HL-60 (cell line): Measurements from ENCODE around the gene ZMIZ1.

Source experiments
- DNase-seq, 2 experiments: peaks; one replicate each; pipeline ENCODE4 v3.0.0-alpha.2; 2010 to 2020; ENCODE audit warnings: low read depth in 1 of 2, low spot score in 1 of 2
- H3K27ac ChIP-seq: fragments of 250-450 bp; sonication (Bioruptor Pico); replicated peaks from 2 replicates; pipeline ENCODE4 v1.5.1; 2020; ENCODE audit warnings: mild to moderate bottlenecking, moderate library complexity
- H3K27me3 ChIP-seq: fragments of 250-450 bp; sonication (Bioruptor Pico); 2 replicates; pipeline ENCODE4 v1.5.1; 2021; ENCODE audit warnings: mild to moderate bottlenecking, moderate library complexity; ENCODE audit not compliant: insufficient read depth, poor library complexity, severe bottlenecking
- H3K4me3 ChIP-seq: replicated peaks from 2 replicates; pipeline ENCODE4 v1.5.1; 2011; ENCODE audit warnings: mild to moderate bottlenecking, control low read depth, low read length; ENCODE audit not compliant: insufficient read depth
- CTCF ChIP-seq: IDR thresholded peaks from one replicate; pipeline ENCODE4 v1.5.1; 2011; ENCODE audit warnings: low read length, control low read depth, inconsistent platforms; ENCODE audit not compliant: insufficient read depth
- GABPA ChIP-seq: IDR thresholded peaks from 2 replicates; pipeline ENCODE4 v1.6.1; 2012; ENCODE audit warnings: low read depth
- POLR2AphosphoS5 ChIP-seq: IDR thresholded peaks from 2 replicates; pipeline ENCODE4 v1.6.1; 2012; ENCODE audit warnings: low read depth
- REST ChIP-seq: IDR thresholded peaks from 2 replicates; pipeline ENCODE4 v1.6.1; 2012; ENCODE audit warnings: low read depth; ENCODE audit not compliant: insufficient replicate concordance
- SPI1 ChIP-seq: IDR thresholded peaks from 2 replicates; pipeline ENCODE4 v1.6.1; 2012; ENCODE audit warnings: low read depth, mild to moderate bottlenecking, borderline replicate concordance

The ZMIZ1 gene

GRCh38 chr10:79267499-79267898, 198.7 kb downstream of the ZMIZ1 start:
- no peak for DNase-seq
- Histone ChIP-seq H3K4me3 (no peak overlapping the region), H3K27ac (peak overlapping the region; percentile 85), H3K27me3 (no peaks in the 10 kb centered on the region)
- TF ChIP-seq SPI1 (no peak), CTCF (no peak)

GRCh38 chr10:79268161-79268601, 199.4 kb downstream of the ZMIZ1 start:
- H3K27me3 ChIP-seq, result no peaks in the 10 kb centered on the region
- DNase-seq, result no peak
- no peak overlapping the region for H3K4me3 ChIP-seq
- peak overlapping the region; percentile 85 for H3K27ac ChIP-seq
- no peak for TF ChIP-seq GABPA
- no peak for TF ChIP-seq CTCF
- no peak for TF ChIP-seq REST
- TF ChIP-seq SPI1, result no peak
- TF ChIP-seq POLR2AphosphoS5, result no peak

- no peak overlapping the region for H3K27ac ChIP-seq
- TF ChIP-seq REST, result no peak
- no peak for TF ChIP-seq CTCF
- no peak for TF ChIP-seq SPI1
- TF ChIP-seq POLR2AphosphoS5, result no peak
- TF ChIP-seq GABPA, result no peak
These were observed 200.0 kb downstream of the ZMIZ1 start for GRCh38 chr10:79268742-79269141.

GRCh38 chr10:79269443-79269842, 200.7 kb downstream of the ZMIZ1 start:
- TF ChIP-seq REST, result no peak
- TF ChIP-seq CTCF, result no peak
- TF ChIP-seq SPI1, result no peak
- TF ChIP-seq GABPA, result no peak
- no peak for TF ChIP-seq POLR2AphosphoS5
- H3K27ac ChIP-seq, result no peak overlapping the region
- no peak for DNase-seq
- no peaks in the 10 kb centered on the region for H3K27me3 ChIP-seq
- H3K4me3 ChIP-seq, result no peak overlapping the region

More at GRCh38 chr10:79268742-79269141, 200.0 kb downstream of the ZMIZ1 start:
- no peak overlapping the region for H3K4me3 ChIP-seq
- H3K27me3 ChIP-seq, result no peaks in the 10 kb centered on the region
- no peak for DNase-seq
